ENCODE measurements around the gene MAPK10.

The MAPK10 gene

GRCh38 chr4:85952528-85952927 is 407.3 kb downstream of the MAPK10 start:
- TF ChIP-seq CTCF (IDR thresholded peaks at IDR 0.05; ENCODE audit: low read depth, low read length, missing control alignments): no peak
- H3K4me3 ChIP-seq (ENCODE audit: low read depth, low read length): no peak overlapping the region
- DNase-seq (ENCODE audit: low read depth): no peak

- no peak for TF ChIP-seq CTCF (IDR thresholded peaks at IDR 0.05; ENCODE audit: low read depth, low read length, missing control alignments)
- no peak overlapping the region for H3K4me3 ChIP-seq (ENCODE audit: low read depth, low read length)
- no peak for DNase-seq (ENCODE audit: low read depth)
Observed at GRCh38 chr4:85951099-85951498, 408.8 kb downstream of the MAPK10 start.

GRCh38 chr4:85946821-85947220 is 413.0 kb downstream of the MAPK10 start:
- no peak for TF ChIP-seq CTCF (IDR thresholded peaks at IDR 0.05; ENCODE audit: low read depth, low read length, missing control alignments)
- no peak overlapping the region for H3K4me3 ChIP-seq (ENCODE audit: low read depth, low read length)
- no peak for DNase-seq (ENCODE audit: low read depth)

- DNase-seq (ENCODE audit: low read depth): no peak
- no peak overlapping the region for H3K4me3 ChIP-seq (ENCODE audit: low read depth, low read length)
- TF ChIP-seq CTCF (IDR thresholded peaks at IDR 0.05; ENCODE audit: low read depth, low read length, missing control alignments): no peak
Observed at GRCh38 chr4:85942107-85942506, 417.7 kb downstream of the MAPK10 start.

- DNase-seq (ENCODE audit: low read depth): no peak
- no peak for TF ChIP-seq CTCF (IDR thresholded peaks at IDR 0.05; ENCODE audit: low read depth, low read length, missing control alignments)
- no peak overlapping the region for H3K4me3 ChIP-seq (ENCODE audit: low read depth, low read length)
Observed at GRCh38 chr4:85940151-85940550, 419.7 kb downstream of the MAPK10 start.
